H9 (cell line): ENCODE data around the gene GTF3C1. TPM values are rescaled to one million over a fixed set of nuclear protein-coding genes. Genes with fewer than 3 reads are reported as not detected.

Experiments used
- DNase-seq: peaks from one replicate; pipeline ENCODE4 v3.0.0-alpha.2; 2017
- H2AFZ ChIP-seq: one replicate; pipeline ENCODE4 v1.6.1; 2013; ENCODE audit warnings: mild to moderate bottlenecking, low read length, control low read depth, moderate library complexity
- H2AK5ac ChIP-seq: 2 replicates; pipeline ENCODE4 v1.6.1; 2013; ENCODE audit warnings: low read length, control low read depth, mixed read lengths; ENCODE audit not compliant: insufficient read length
- H2BK120ac ChIP-seq: one replicate; pipeline ENCODE4 v1.6.1; 2013; ENCODE audit warnings: low read depth, mild to moderate bottlenecking, low read length, control low read depth, inconsistent platforms; ENCODE audit not compliant: poor library complexity, severe bottlenecking
- H2BK12ac ChIP-seq: 2 replicates; pipeline ENCODE4 v1.6.1; 2013; ENCODE audit warnings: low read length, control low read depth, mixed read lengths, low read depth; ENCODE audit not compliant: insufficient read length
- H2BK15ac ChIP-seq: 2 replicates; pipeline ENCODE4 v1.6.1; 2013; ENCODE audit warnings: low read depth, low read length, control low read depth
- H2BK20ac ChIP-seq: one replicate; pipeline ENCODE4 v1.6.1; 2013; ENCODE audit warnings: low read depth, mild to moderate bottlenecking, low read length, control low read depth, inconsistent platforms; ENCODE audit not compliant: poor library complexity, severe bottlenecking
- H2BK5ac ChIP-seq: 2 replicates; pipeline ENCODE4 v1.6.1; 2013; ENCODE audit warnings: low read length, control low read depth, mixed read lengths; ENCODE audit not compliant: insufficient read length
- H3K14ac ChIP-seq: 2 replicates; pipeline ENCODE4 v1.6.1; 2013; ENCODE audit warnings: low read length, control low read depth; ENCODE audit not compliant: insufficient read depth
- H3K18ac ChIP-seq: 2 replicates; pipeline ENCODE4 v1.6.1; 2013; ENCODE audit warnings: low read depth, mild to moderate bottlenecking, mixed read lengths, low read length, control low read depth; ENCODE audit not compliant: insufficient read length
- H3K23ac ChIP-seq: 2 replicates; pipeline ENCODE4 v1.6.1; 2013; ENCODE audit warnings: low read length, control low read depth, mixed read lengths, low read depth; ENCODE audit not compliant: insufficient read length
- H3K23me2 ChIP-seq: 2 replicates; pipeline ENCODE4 v1.6.1; 2013; ENCODE audit warnings: low read depth, mild to moderate bottlenecking, mixed read lengths, low read length, control low read depth; ENCODE audit not compliant: insufficient read length, poor library complexity, severe bottlenecking
- H3K27ac ChIP-seq: 2 replicates; pipeline ENCODE4 v1.5.1; 2013; ENCODE audit warnings: low read length, control low read depth, mixed read lengths, low read depth; ENCODE audit not compliant: insufficient read length
- H3K27me3 ChIP-seq: 2 replicates; pipeline ENCODE4 v1.6.1; 2013; ENCODE audit warnings: low read length, control low read depth, inconsistent platforms; ENCODE audit not compliant: insufficient read depth
- H3K4ac ChIP-seq: 2 replicates; pipeline ENCODE4 v1.6.1; 2013; ENCODE audit warnings: low read depth, mild to moderate bottlenecking, control low read depth, inconsistent platforms, low read length, moderate library complexity
- H3K4me1 ChIP-seq: 2 replicates; pipeline ENCODE4 v1.6.1; 2013; ENCODE audit warnings: low read length, control low read depth, inconsistent platforms; ENCODE audit not compliant: insufficient read depth
- H3K4me2 ChIP-seq: 2 replicates; pipeline ENCODE4 v1.6.1; 2013; ENCODE audit warnings: low read length, control low read depth, mixed read lengths; ENCODE audit not compliant: insufficient read length, insufficient read depth
- H3K56ac ChIP-seq: 2 replicates; pipeline ENCODE4 v1.6.1; 2013; ENCODE audit warnings: low read depth, mild to moderate bottlenecking, mixed read lengths, low read length, control low read depth; ENCODE audit not compliant: insufficient read length
- H3K79me1 ChIP-seq: 2 replicates; pipeline ENCODE4 v1.6.1; 2013; ENCODE audit warnings: low read depth, mild to moderate bottlenecking, moderate library complexity, low read length, control low read depth, inconsistent platforms; ENCODE audit not compliant: insufficient read depth, poor library complexity, severe bottlenecking
- H3K79me2 ChIP-seq: 2 replicates; pipeline ENCODE4 v1.6.1; 2013; ENCODE audit warnings: low read length, control low read depth, inconsistent platforms; ENCODE audit not compliant: insufficient read depth
- H3K9ac ChIP-seq: 2 replicates; pipeline ENCODE4 v1.6.1; 2013; ENCODE audit warnings: low read length, control low read depth, mixed read lengths; ENCODE audit not compliant: insufficient read length; ENCODE audit errors: extremely low read depth
- H3K9me3 ChIP-seq: one replicate; pipeline ENCODE4 v1.6.1; 2013; ENCODE audit warnings: low read depth, low read length, inconsistent platforms; ENCODE audit not compliant: control insufficient read depth
- H3T11ph ChIP-seq: one replicate; pipeline ENCODE4 v1.6.1; 2013; ENCODE audit warnings: mild to moderate bottlenecking, low read length, control low read depth, inconsistent platforms
- H4K20me1 ChIP-seq: one replicate; pipeline ENCODE4 v1.6.1; 2013; ENCODE audit not compliant: control insufficient read depth, insufficient read length, insufficient read depth
- H4K5ac ChIP-seq: 2 replicates; pipeline ENCODE4 v1.6.1; 2013; ENCODE audit warnings: low read depth, mild to moderate bottlenecking, mixed read lengths, low read length, control low read depth; ENCODE audit not compliant: insufficient read length
- H4K8ac ChIP-seq: replicated peaks from 2 replicates; pipeline ENCODE4 v1.6.1; 2013; ENCODE audit warnings: low read length, control low read depth, mixed read lengths, low read depth; ENCODE audit not compliant: insufficient read length
- H4K91ac ChIP-seq: 2 replicates; pipeline ENCODE4 v1.6.1; 2013; ENCODE audit warnings: low read depth, mild to moderate bottlenecking, moderate library complexity, mixed read lengths, low read length, control low read depth; ENCODE audit not compliant: insufficient read length
- H3K27ac Mint-ChIP-seq, 3 experiments: 2 replicates in 2 of 3; 3 replicates in 1 of 3; pipeline ENCODE4 v1.8.0; 2020 to 2021; ENCODE audit warnings: mixed read lengths in 3 of 3, mild to moderate bottlenecking in 1 of 3, moderate library complexity in 1 of 3
- H3K27me3 Mint-ChIP-seq: 2 replicates; pipeline ENCODE4 v1.8.0; 2021; ENCODE audit warnings: low read depth, mild to moderate bottlenecking, moderate library complexity, mixed read lengths
- H3K36me3 Mint-ChIP-seq, 3 experiments: 2 replicates in 2 of 3; 3 replicates in 1 of 3; pipeline ENCODE4 v1.8.0; 2020 to 2021; ENCODE audit warnings: low read depth in 3 of 3, mixed read lengths in 3 of 3; ENCODE audit not compliant: insufficient read depth in 1 of 3
- H3K4me1 Mint-ChIP-seq, 2 experiments: 2 replicates each; pipeline ENCODE4 v1.8.0; 2020; ENCODE audit warnings: mixed read lengths in 2 of 2
- H3K4me3 Mint-ChIP-seq, 2 experiments: 2 replicates in 1 of 2; 3 replicates in 1 of 2; pipeline ENCODE4 v1.8.0; 2020 to 2021; ENCODE audit warnings: mild to moderate bottlenecking in 2 of 2, mixed read lengths in 2 of 2, moderate library complexity in 1 of 2
- H3K9me3 Mint-ChIP-seq, 2 experiments: 2 replicates in 1 of 2; 3 replicates in 1 of 2; pipeline ENCODE4 v1.8.0; 2020; ENCODE audit warnings: mild to moderate bottlenecking in 2 of 2, mixed read lengths in 2 of 2, moderate library complexity in 1 of 2
- WGBS: extraction: QIAGEN DNeasy Blood & Tissue Kit; methylation state at CpG from one replicate; pipeline ENCODE4 v1.1.7; 2013; ENCODE audit warnings: missing lambda C conversion rate, low lambda C conversion rate, mixed read lengths; ENCODE audit not compliant: insufficient read length; ENCODE audit errors: extremely low coverage; 5-methylcytosine and 5-hydroxymethylcytosine counted together
- total RNA-seq: library from RNA; stranded (reverse); gene quantifications from 2 replicates; pipeline ENCODE4 v1.2.1, GENCODE V29; 2021
- TF ChIP-seq, protein P1 (sequence below): fragments of 200-600 bp; sonication (generic); conservative IDR thresholded peaks from 3 replicates; pipeline ENCODE4 v1.8.0; 2021; ENCODE audit warnings: antibody characterized with exemption, mild to moderate bottlenecking

The GTF3C1 gene
- total RNA-seq, 1 experiment from 2014 or later = 113 TPM

DNA sequence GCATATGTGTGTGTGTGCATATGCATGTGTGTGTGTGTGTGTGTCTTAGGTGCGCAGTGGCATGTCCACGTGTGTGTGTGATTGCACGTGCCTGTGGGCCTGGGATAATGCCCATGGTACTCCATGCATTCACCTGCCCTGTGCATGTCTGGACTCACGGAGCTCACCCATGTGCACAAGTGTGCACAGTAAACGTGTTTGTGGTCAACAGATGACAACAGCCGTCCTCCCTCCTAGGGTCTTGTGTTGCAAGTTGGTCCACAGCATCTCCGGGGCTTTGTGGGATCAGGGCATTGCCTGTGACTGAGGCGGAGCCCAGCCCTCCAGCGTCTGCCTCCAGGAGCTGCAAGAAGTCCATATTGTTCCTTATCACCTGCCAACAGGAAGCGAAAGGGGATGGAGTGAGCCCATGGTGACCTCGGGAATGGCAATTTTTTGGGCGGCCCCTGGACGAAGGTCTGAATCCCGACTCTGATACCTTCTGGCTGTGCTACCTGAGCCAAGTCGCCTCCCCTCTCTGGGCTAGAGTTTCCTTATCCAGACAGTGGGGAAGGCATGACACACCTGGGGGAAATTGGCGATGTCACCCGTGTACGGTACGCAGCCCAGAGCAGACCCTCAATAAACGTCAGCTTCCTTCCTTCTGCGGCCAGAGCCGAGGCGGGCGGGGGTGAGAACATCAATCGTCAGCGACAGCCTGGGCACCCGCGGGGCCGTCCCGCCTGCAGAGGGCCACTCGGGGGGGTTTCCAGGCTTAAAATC is 100.1 kb downstream of the GTF3C1 start:
- H3K27me3 Mint-ChIP-seq = no peaks in the 10 kb centered on the region
- Histone ChIP-seq H4K20me1 (peaks cover 2% of the 10 kb centered on the region), H2BK12ac (no peak overlapping the region), H3K9me3 (peaks cover 8% of the 10 kb centered on the region), H2AK5ac (no peak overlapping the region), H2BK5ac (no peak overlapping the region), H2AFZ (no peak overlapping the region), H3K4me1 (no peaks in the 10 kb centered on the region), H3K18ac (no peak overlapping the region), H3K4ac (no peak overlapping the region), H4K5ac (no peak overlapping the region), H3K9ac (no peak overlapping the region), H2BK120ac (no peak overlapping the region), H3K79me1 (no peaks in the 10 kb centered on the region), H3K56ac (no peak overlapping the region), H3K79me2 (no peaks in the 10 kb centered on the region), H3K27me3 (no peaks in the 10 kb centered on the region), H3K14ac (no peak overlapping the region), H3K23ac (no peak overlapping the region), H2BK15ac (no peak overlapping the region), H3K23me2 (no peaks in the 10 kb centered on the region), H2BK20ac (no peak overlapping the region), H3K4me2 (no peak overlapping the region), H3K27ac (no peak overlapping the region), H3T11ph (no peak overlapping the region), H4K8ac (no peak overlapping the region), H4K91ac (no peak overlapping the region)
- WGBS = no CpG with 5 or more reads among the region's 31 CpGs
- H3K9me3 Mint-ChIP-seq = peaks cover 13 to 15% of the 10 kb centered on the region in 2 experiments
- TF ChIP-seq, protein P1, sequence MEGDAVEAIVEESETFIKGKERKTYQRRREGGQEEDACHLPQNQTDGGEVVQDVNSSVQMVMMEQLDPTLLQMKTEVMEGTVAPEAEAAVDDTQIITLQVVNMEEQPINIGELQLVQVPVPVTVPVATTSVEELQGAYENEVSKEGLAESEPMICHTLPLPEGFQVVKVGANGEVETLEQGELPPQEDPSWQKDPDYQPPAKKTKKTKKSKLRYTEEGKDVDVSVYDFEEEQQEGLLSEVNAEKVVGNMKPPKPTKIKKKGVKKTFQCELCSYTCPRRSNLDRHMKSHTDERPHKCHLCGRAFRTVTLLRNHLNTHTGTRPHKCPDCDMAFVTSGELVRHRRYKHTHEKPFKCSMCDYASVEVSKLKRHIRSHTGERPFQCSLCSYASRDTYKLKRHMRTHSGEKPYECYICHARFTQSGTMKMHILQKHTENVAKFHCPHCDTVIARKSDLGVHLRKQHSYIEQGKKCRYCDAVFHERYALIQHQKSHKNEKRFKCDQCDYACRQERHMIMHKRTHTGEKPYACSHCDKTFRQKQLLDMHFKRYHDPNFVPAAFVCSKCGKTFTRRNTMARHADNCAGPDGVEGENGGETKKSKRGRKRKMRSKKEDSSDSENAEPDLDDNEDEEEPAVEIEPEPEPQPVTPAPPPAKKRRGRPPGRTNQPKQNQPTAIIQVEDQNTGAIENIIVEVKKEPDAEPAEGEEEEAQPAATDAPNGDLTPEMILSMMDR = no peak
- H3K27ac Mint-ChIP-seq = no peak overlapping the region
- no peak for DNase-seq
- H3K4me3 Mint-ChIP-seq = no peak overlapping the region
- H3K36me3 Mint-ChIP-seq = peaks cover 6 to 13% (median 11%) of the 10 kb centered on the region in 3 experiments
- peaks cover 2 to 3% of the 10 kb centered on the region in 2 experiments; a peak in 2 of 4 replicates for H3K4me1 Mint-ChIP-seq
